Measurements from ENCODE around the gene C3orf33.

C3orf33 gene

GRCh38 chr3:155791190-155791589 is 14.9 kb downstream of the C3orf33 start:
- DNase-seq (ENCODE audit: low read depth) = peak; percentile 7
- no peak overlapping the region for H3K4me3 ChIP-seq (ENCODE audit: low read depth, low read length)

DNA sequence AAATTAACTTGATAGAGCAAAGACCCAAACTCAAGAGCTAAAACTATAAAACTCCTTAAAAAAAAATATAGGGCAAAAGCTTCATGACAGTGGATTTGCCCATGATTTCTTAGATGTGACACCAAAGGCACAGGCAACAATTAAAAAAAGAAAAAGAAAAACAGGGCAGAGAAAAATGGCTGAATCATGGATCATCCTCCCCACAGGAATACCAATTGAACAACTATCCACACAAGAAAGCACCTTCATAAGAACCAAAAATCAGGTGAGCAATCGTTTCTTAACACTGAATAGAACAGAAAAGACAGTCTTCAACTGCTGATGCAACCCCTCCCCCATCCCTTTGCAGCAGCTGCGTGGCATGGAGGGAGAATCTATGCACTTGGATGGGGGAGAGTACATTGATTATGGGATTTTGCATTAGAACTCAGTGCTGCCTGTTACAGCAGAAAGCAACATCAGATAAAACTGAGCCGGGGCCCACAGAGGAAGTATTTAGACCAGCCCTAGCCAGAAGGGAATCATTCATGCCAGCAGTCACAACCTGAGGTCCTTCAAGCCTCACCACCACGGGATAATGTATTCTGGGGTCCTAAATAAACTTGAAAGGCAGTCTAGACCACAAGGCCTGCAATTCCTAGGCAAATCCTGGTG is 15.7 kb downstream of the C3orf33 start:
- no peak overlapping the region for H3K4me3 ChIP-seq (ENCODE audit: low read depth, low read length)
- DNase-seq (ENCODE audit: low read depth) = no peak

DNA sequence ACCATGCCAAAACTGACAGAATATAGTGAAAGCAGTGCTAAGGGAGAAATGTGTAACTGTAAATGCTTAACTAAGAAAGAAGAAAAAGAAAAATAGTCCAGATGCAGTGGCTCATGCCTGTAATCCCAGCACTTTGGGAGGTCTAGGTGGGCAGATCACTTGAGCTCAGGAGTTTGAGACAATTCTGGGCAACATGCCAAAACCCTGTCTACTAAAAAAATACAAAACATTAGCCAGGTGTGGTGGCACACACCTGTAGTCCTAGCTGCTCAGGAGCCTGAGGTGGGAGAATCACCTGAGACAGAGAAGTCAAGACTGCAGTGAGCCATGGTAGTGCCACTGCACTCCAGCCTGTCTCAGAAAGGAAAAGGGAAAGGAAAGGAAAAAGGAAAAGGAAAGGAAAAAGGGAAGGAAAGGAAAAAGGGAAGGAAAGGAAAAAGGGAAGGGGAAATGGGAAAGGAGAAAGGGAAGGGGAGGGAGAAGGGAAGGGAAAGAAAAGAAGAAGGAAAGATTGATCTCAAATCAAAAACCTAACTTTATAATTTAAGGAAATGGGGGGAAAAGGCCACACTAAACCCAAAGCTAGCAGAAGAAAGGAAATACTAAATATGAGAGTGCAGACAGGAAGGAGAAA is 20.3 kb downstream of the C3orf33 start:
- H3K4me3 ChIP-seq (ENCODE audit: low read depth, low read length) = no peak overlapping the region
- DNase-seq (ENCODE audit: low read depth) = no peak

- DNase-seq (ENCODE audit: low read depth) = no peak
- no peak overlapping the region for H3K4me3 ChIP-seq (ENCODE audit: low read depth, low read length)
Measured at GRCh38 chr3:155782390-155782953, 23.6 kb downstream of the C3orf33 start.

GRCh38 chr3:155780291-155780690 is 25.8 kb downstream of the C3orf33 start:
- H3K4me3 ChIP-seq (ENCODE audit: low read depth, low read length) = no peak overlapping the region
- DNase-seq (ENCODE audit: low read depth) = no peak

- DNase-seq (ENCODE audit: low read depth) = no peak
- H3K4me3 ChIP-seq (ENCODE audit: low read depth, low read length) = no peak overlapping the region
Measured at GRCh38 chr3:155778462-155778861, 27.6 kb downstream of the C3orf33 start.

GRCh38 chr3:155772801-155773200 is 33.3 kb downstream of the C3orf33 start:
- DNase-seq (ENCODE audit: low read depth) = no peak
- no peak overlapping the region for H3K4me3 ChIP-seq (ENCODE audit: low read depth, low read length)

DNA sequence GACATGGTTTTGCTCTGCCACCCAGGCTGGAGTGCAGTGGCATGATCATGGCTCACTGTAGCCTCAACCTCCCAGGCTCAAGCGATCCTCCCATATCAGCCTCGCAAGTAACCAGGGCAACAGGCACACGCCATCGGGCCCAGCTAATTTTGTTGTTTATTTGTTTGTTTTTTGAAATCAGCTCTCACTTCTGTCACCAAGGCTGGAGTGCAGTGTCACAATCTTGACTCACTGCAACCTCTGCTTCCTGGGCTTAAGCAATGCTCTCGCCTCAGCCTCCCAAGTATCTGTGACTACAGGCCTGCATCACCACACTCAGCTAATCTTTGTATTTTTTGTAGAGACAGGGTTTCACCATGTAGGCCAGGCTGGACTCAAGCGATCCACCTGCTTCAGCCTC is 35.0 kb downstream of the C3orf33 start:
- H3K4me3 ChIP-seq (ENCODE audit: low read depth, low read length) = no peak overlapping the region
- no peak for DNase-seq (ENCODE audit: low read depth)

DNA sequence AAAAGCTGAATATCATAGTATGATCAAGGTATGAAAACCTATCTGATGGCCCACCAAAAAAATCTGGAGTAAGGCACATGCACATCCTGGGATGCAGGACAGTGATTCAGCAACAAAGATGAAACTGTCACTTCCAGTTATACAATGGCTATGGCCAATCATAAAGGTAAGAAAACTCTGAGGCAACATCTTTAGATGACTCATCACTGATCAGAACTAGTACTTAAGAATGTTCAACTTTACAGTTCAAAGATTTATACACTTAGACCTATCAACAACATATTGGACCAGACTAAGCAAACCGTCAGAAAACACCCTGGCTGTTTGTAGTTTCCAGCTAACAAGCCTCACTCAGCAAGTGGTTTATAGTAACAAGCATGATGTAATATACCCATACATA is 39.9 kb downstream of the C3orf33 start:
- no peak overlapping the region for H3K4me3 ChIP-seq (ENCODE audit: low read depth, low read length)
- DNase-seq (ENCODE audit: low read depth) = peak; percentile 37

GRCh38 chr3:155763870-155764463 is 42.1 kb downstream of the C3orf33 start:
- no peak overlapping the region for H3K4me3 ChIP-seq (ENCODE audit: low read depth, low read length)
- no peak for DNase-seq (ENCODE audit: low read depth)

DNA sequence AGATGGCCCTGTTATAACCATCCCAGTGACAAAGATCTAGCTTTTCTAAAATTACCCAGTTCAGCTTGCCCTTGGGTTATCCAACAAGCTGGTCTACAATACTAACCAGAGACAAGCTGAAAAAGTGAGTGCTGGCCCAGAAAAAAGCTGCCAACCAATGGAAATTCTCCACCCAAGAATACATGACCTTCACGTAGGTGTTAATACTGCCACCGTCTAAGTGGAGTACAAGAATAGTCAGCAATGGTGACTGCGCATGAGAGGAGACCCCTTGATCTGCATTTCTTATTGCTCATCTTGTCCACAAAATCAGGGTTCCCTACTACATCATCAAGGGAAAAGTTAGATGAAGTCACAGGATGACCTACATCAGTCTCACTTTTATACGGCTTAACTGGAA is 45.4 kb downstream of the C3orf33 start:
- H3K4me3 ChIP-seq (ENCODE audit: low read depth, low read length) = no peak overlapping the region
- DNase-seq (ENCODE audit: low read depth) = no peak

GRCh38 chr3:155757577-155757976 is 48.5 kb downstream of the C3orf33 start:
- no peak overlapping the region for H3K4me3 ChIP-seq (ENCODE audit: low read depth, low read length)
- no peak for DNase-seq (ENCODE audit: low read depth)

- H3K4me3 ChIP-seq (ENCODE audit: low read depth, low read length) = no peak overlapping the region
- DNase-seq (ENCODE audit: low read depth) = no peak
Measured at GRCh38 chr3:155753038-155753639, 52.9 kb downstream of the C3orf33 start.

GRCh38 chr3:155748611-155749365 is 57.3 kb downstream of the C3orf33 start:
- no peak overlapping the region for H3K4me3 ChIP-seq (ENCODE audit: low read depth, low read length)
- DNase-seq (ENCODE audit: low read depth) = no peak

DNA sequence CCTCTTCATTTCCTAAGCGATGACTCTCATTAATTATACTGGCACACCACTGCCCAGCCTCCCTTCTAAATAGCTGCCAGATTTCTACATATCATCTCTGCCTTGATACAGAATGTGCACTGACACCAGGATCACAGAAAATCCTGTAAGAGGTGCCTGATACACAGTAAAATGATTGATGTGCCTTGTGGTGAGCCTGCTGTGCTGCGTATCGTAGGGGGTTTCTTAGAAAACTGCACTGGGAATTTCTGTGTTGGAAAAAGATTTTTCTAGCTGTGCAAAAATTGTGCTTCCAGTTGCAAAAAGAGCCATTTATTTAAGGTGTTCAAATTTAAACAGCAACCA is 58.2 kb downstream of the C3orf33 start:
- DNase-seq (ENCODE audit: low read depth) = no peak
- H3K4me3 ChIP-seq (ENCODE audit: low read depth, low read length) = no peak overlapping the region

- H3K4me3 ChIP-seq (ENCODE audit: low read depth, low read length) = no peak overlapping the region
- no peak for DNase-seq (ENCODE audit: low read depth)
Measured at GRCh38 chr3:155747286-155747945, 58.7 kb downstream of the C3orf33 start.

DNA sequence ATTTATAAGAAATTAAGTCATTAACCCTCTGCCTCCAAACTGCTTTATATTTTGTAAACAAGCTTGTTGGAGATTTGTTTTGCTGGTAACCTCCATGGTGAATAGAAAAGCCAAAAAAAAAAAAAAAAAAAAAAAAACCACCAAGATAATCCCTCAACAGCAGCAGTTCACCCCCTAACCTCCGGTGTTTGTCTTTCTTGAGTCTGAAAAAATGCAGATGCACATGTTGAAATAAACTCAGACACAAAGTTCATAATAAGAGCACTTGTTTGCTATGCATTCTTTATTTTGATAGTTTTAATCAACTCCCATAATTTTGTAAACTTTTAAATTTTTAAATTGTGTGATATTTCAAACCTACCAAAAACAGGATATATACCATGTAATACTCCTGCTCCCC is 59.4 kb downstream of the C3orf33 start:
- no peak for DNase-seq (ENCODE audit: low read depth)
- no peak overlapping the region for H3K4me3 ChIP-seq (ENCODE audit: low read depth, low read length)

GRCh38 chr3:155745795-155746550 is 60.1 kb downstream of the C3orf33 start:
- no peak for DNase-seq (ENCODE audit: low read depth)
- no peak overlapping the region for H3K4me3 ChIP-seq (ENCODE audit: low read depth, low read length)
